ENCODE data around the gene INSR.

DNA sequence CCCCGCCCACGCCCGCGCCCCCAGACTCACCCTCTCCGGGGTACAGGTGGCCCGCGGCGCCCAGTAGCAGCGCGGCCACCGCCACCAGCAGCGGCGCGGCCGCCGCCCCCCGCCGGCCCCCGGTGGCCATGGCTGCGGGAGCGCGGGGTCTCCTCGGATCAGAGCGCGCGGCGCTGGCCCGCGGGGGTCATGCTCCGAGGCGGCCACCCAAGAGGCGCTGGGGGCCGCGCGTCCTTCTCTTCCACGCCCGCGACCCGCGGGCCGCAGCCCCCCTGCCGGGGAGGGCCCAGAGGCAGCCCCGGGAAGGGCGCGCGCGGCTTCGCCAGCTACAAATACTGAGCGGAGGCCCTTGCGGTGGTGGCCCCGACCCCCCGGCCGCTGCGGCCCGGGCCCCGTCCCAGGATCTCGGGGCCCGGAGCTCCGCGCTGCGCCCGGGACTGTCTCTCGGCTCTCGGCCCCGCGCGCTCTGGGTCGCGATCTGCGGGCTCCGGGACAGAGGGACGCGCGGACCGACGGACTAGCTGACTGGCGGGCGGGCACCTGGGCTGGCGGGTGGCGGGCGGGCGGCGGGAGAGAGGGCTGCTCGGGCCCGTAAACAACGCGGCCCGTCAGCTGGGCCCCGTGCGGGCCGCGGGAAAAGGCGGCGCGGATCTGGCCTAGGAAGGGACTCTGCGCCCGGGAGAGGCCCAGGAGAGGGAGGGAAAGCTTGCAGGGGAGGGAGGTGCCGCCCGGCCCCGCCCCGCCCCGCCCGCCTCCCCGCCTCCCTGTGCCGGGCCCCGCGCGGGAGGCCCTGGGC, at the start of gene INSR:
- TF ChIP-seq, protein P1, sequence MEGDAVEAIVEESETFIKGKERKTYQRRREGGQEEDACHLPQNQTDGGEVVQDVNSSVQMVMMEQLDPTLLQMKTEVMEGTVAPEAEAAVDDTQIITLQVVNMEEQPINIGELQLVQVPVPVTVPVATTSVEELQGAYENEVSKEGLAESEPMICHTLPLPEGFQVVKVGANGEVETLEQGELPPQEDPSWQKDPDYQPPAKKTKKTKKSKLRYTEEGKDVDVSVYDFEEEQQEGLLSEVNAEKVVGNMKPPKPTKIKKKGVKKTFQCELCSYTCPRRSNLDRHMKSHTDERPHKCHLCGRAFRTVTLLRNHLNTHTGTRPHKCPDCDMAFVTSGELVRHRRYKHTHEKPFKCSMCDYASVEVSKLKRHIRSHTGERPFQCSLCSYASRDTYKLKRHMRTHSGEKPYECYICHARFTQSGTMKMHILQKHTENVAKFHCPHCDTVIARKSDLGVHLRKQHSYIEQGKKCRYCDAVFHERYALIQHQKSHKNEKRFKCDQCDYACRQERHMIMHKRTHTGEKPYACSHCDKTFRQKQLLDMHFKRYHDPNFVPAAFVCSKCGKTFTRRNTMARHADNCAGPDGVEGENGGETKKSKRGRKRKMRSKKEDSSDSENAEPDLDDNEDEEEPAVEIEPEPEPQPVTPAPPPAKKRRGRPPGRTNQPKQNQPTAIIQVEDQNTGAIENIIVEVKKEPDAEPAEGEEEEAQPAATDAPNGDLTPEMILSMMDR (IDR thresholded peaks at IDR 0.05; ENCODE audit: insufficient read depth, low read length) = no peak
- no peak; the same call in 1 of the 2 replicates for TF ChIP-seq POLR2AphosphoS5 (IDR thresholded peaks at IDR 0.05; ENCODE audit: low read depth)
- TF ChIP-seq, protein P2, sequence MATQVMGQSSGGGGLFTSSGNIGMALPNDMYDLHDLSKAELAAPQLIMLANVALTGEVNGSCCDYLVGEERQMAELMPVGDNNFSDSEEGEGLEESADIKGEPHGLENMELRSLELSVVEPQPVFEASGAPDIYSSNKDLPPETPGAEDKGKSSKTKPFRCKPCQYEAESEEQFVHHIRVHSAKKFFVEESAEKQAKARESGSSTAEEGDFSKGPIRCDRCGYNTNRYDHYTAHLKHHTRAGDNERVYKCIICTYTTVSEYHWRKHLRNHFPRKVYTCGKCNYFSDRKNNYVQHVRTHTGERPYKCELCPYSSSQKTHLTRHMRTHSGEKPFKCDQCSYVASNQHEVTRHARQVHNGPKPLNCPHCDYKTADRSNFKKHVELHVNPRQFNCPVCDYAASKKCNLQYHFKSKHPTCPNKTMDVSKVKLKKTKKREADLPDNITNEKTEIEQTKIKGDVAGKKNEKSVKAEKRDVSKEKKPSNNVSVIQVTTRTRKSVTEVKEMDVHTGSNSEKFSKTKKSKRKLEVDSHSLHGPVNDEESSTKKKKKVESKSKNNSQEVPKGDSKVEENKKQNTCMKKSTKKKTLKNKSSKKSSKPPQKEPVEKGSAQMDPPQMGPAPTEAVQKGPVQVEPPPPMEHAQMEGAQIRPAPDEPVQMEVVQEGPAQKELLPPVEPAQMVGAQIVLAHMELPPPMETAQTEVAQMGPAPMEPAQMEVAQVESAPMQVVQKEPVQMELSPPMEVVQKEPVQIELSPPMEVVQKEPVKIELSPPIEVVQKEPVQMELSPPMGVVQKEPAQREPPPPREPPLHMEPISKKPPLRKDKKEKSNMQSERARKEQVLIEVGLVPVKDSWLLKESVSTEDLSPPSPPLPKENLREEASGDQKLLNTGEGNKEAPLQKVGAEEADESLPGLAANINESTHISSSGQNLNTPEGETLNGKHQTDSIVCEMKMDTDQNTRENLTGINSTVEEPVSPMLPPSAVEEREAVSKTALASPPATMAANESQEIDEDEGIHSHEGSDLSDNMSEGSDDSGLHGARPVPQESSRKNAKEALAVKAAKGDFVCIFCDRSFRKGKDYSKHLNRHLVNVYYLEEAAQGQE (IDR thresholded peaks at IDR 0.05; ENCODE audit: insufficient replicate concordance, low read depth) = no peak
